ENCODE data around the gene PHYKPL. TPM values are rescaled to one million over a fixed set of nuclear protein-coding genes. Genes with fewer than 3 reads are reported as not detected.

The PHYKPL gene
- polyA plus RNA-seq, 1 experiment: 33.4 TPM

DNA sequence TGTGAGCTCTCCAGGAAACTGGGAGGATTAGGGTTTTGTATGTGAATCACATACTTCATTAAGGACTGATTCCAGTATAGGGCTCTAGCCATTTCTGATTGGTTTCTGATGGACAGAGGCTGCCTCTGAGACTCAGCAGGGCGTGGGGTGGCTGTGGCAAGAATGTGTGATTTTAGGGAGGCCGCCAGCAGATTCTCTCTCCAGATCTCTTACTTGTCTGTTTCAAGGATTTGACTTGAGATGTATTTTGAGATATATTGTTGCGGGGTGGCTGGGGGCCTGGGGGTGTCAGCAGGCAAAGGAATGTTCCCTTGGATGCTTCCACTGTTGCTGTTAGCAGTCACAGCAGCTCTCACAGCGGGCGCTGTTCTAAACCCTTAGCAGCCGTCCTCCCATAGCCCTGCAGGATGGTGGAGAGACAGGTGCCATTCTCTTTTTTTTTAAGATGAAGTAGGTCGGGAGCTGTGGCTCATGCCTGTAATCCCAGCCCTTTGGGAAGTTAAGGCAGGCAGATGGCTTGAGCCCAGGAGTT, 36.3 kb downstream of the PHYKPL start:
- Histone ChIP-seq H3K27me3 (ENCODE audit: control insufficient read depth, insufficient read depth, low read length) (peaks cover 24% of the 10 kb centered on the region), H3K9me3 (ENCODE audit: control insufficient read depth, insufficient read depth, low read length) (peaks cover 9% of the 10 kb centered on the region), H3K27ac (ENCODE audit: low read depth, low read length) (no peak overlapping the region), H3K4me3 (ENCODE audit: low read depth, low read length) (no peak overlapping the region)
- TF ChIP-seq CTCF (IDR thresholded peaks at IDR 0.05; ENCODE audit: low read depth, low read length): no peak
- ChIA-PET POLR2A (interaction anchor here (1.4 kb wide), 1 partner anchor 8 kb away, joined by 3 read pairs; the partner anchor contains the start of gene HNRNPAB), CTCF (interaction anchor here (0.6 to 1.3 kb wide), 2 partner anchors 11 kb away, joined by 3 to 4 read pairs; no protein-coding TSS in a partner anchor)
- DNase-seq (ENCODE audit: low read depth, low spot score): no peak

DNA sequence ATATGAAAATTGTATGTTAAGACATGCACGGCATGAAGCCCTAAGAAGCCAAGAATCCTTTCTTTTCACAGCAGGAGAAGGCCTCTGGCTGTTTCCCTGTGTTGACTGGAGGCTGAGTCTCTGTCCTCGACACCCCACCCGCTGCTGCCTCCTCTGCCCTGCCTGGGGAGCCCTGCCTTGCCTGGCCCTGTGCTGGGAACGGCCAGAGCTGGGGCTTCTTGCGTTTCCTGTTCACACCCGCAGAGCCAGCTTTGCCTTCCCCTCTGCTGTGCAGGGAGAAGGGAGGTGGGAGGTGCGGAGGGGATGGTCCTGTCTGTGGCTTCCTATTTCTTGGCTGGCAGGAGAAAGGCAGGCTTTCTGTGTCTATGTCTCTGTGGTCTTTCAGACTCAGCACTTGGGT, 38.6 kb downstream of the PHYKPL start:
- peaks cover 24% of the 10 kb centered on the region for H3K27me3 ChIP-seq (ENCODE audit: control insufficient read depth, insufficient read depth, low read length)
- peaks cover 9% of the 10 kb centered on the region for H3K9me3 ChIP-seq (ENCODE audit: control insufficient read depth, insufficient read depth, low read length)
- POLR2A ChIA-PET: no interaction called here
- H3K4me3 ChIP-seq (ENCODE audit: low read depth, low read length): no peak overlapping the region
- no peak overlapping the region for H3K27ac ChIP-seq (ENCODE audit: low read depth, low read length)
- CTCF ChIA-PET: no interaction called here
- no peak for DNase-seq (ENCODE audit: low read depth, low spot score)
- no peak for TF ChIP-seq CTCF (IDR thresholded peaks at IDR 0.05; ENCODE audit: low read depth, low read length)

GRCh38 chr5:178193251-178193809, 39.3 kb downstream of the PHYKPL start:
- no peak for DNase-seq (ENCODE audit: low read depth, low spot score)
- Histone ChIP-seq H3K9me3 (ENCODE audit: control insufficient read depth, insufficient read depth, low read length) (peaks cover 9% of the 10 kb centered on the region), H3K27me3 (ENCODE audit: control insufficient read depth, insufficient read depth, low read length) (peaks cover 24% of the 10 kb centered on the region), H3K27ac (ENCODE audit: low read depth, low read length) (no peak overlapping the region), H3K4me3 (ENCODE audit: low read depth, low read length) (no peak overlapping the region)
- POLR2A ChIA-PET: no interaction called here
- TF ChIP-seq CTCF (IDR thresholded peaks at IDR 0.05; ENCODE audit: low read depth, low read length): no peak
- CTCF ChIA-PET: interaction anchor here (0.8 kb wide), 1 partner anchor 117 kb away, joined by 4 read pairs; no protein-coding TSS in a partner anchor

DNA sequence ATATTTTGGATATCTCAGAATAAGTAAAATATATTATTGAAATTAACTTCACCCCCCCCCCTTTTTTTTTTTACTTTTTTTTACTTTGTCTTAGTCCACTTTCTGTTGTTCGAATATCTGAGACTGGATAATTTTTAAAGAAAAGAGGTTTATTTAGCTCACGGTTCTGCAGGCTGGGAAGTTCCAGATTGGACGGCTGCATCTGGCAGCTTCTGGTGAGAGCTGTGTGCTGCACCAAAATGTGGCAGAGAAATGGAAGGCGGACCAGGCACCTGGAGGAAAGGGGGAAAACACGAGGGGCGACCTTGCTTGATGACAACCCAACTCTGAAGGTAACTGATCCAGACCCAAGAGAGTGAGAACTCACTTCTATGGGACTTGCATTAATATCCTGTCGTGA, 39.8 kb downstream of the PHYKPL start:
- Histone ChIP-seq H3K27ac (ENCODE audit: low read depth, low read length) (no peak overlapping the region), H3K4me3 (ENCODE audit: low read depth, low read length) (no peak overlapping the region), H3K9me3 (ENCODE audit: control insufficient read depth, insufficient read depth, low read length) (peaks cover 9% of the 10 kb centered on the region), H3K27me3 (ENCODE audit: control insufficient read depth, insufficient read depth, low read length) (peaks cover 24% of the 10 kb centered on the region)
- no peak for DNase-seq (ENCODE audit: low read depth, low spot score)
- CTCF ChIA-PET: interaction anchor here (0.8 kb wide), 1 partner anchor 117 kb away, joined by 4 read pairs; no protein-coding TSS in a partner anchor
- POLR2A ChIA-PET: interaction anchor here (0.6 kb wide), 1 partner anchor 106 kb away, joined by 6 read pairs; no protein-coding TSS in a partner anchor
- no peak for TF ChIP-seq CTCF (IDR thresholded peaks at IDR 0.05; ENCODE audit: low read depth, low read length)

DNA sequence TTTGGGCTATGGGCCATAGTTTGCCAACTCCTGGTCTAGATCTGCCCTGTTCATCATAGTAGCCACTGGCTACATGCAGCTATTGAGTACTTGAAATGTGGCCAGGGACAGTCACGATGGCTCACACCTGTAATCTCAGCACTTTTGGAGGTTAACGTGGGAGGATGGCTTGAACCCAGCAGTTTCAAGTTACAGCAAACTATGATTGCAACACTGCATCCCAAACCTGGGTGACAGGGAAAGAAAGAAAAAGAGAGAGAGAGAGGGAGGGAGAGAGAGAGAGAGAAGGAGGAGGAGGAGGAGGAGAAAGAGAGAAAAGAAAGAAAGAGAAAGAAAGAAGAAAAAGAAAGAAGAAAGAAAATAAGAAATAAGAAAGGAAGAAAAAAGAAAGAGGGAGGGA, 40.4 kb downstream of the PHYKPL start:
- peaks cover 24% of the 10 kb centered on the region for H3K27me3 ChIP-seq (ENCODE audit: control insufficient read depth, insufficient read depth, low read length)
- H3K9me3 ChIP-seq (ENCODE audit: control insufficient read depth, insufficient read depth, low read length): peaks cover 9% of the 10 kb centered on the region
- no peak for DNase-seq (ENCODE audit: low read depth, low spot score)
- no peak overlapping the region for H3K4me3 ChIP-seq (ENCODE audit: low read depth, low read length)
- POLR2A ChIA-PET: interaction anchor here (0.6 kb wide), 1 partner anchor 105 kb away, joined by 6 read pairs; no protein-coding TSS in a partner anchor
- CTCF ChIA-PET: interaction anchor here (0.8 kb wide), 1 partner anchor 116 kb away, joined by 4 read pairs; no protein-coding TSS in a partner anchor
- no peak for TF ChIP-seq CTCF (IDR thresholded peaks at IDR 0.05; ENCODE audit: low read depth, low read length)
- H3K27ac ChIP-seq (ENCODE audit: low read depth, low read length): no peak overlapping the region
